GM12878 (cell line): ENCODE results near the gene KLF18. TPM values are rescaled to one million over a fixed set of nuclear protein-coding genes. Genes with fewer than 3 reads are reported as not detected.

Experiments used
- ATAC-seq: fragments of 200-7000 bp; cut with Tn5 transposase; 3 replicates; pipeline ENCODE4 v1.9.1; 2020; ENCODE audit warnings: mild to moderate bottlenecking, moderate library complexity
- BruUV-seq: library from RNA; stranded (reverse); fragments of 400-500 nt; replicated peaks from 2 replicates; lab custom pipeline; 2021; lab: Mats Ljungman, UMichigan
- CTCF ChIA-PET: fragments of 300-600 bp; sonication (Branson Sonifier 250); formaldehyde crosslinking; extraction: SDS; loops from one replicate; lab custom pipeline; 2021; ENCODE audit warnings: inconsistent platforms; lab: Yijun Ruan, JAX
- POLR2A ChIA-PET: fragments of 350-600 bp; formaldehyde crosslinking; extraction: SDS; loops from one replicate; lab custom pipeline; 2021; ENCODE audit warnings: inconsistent platforms; lab: Charles Lee
- RAD21 ChIA-PET: fragments of 300-600 bp; sonication (Branson Sonifier 250); formaldehyde crosslinking; loops from one replicate; lab custom pipeline; 2023; ENCODE audit warnings: antibody characterized with exemption; ENCODE audit not compliant: unreplicated experiment; lab: Charles Lee
- SMC1A ChIA-PET: fragments of 300-600 bp; sonication (Branson Sonifier 250); formaldehyde crosslinking; loops from one replicate; lab custom pipeline; 2023; ENCODE audit not compliant: unreplicated experiment, uncharacterized antibody; lab: Charles Lee
- DNase-seq: peaks from one replicate; pipeline ENCODE4 v3.0.0-alpha.2; 2011; ENCODE audit warnings: low read depth, low spot score
- FAIRE-seq: peaks from 3 replicates; lab custom pipeline; 2011; peaks lifted over from hg19 to GRCh38; lab: Jason Lieb, UNC
- H2AFZ ChIP-seq: 2 replicates; pipeline ENCODE4 v1.6.0; 2011; ENCODE audit warnings: low read depth, low read length, control low read depth; ENCODE audit not compliant: control insufficient read depth
- H3K27ac ChIP-seq: 2 replicates; pipeline ENCODE4 v1.5.1; 2011; ENCODE audit warnings: control low read depth; ENCODE audit not compliant: control insufficient read depth, insufficient read depth
- H3K27me3 ChIP-seq, 2 experiments: replicated peaks in 1 of 2; 2 replicates each; pipeline versions ENCODE4 v1.6.0 to v1.6.1; 2011; ENCODE audit warnings: low read length in 1 of 2; ENCODE audit not compliant: control insufficient read depth in 2 of 2, insufficient read depth in 2 of 2
- H3K36me3 ChIP-seq, 2 experiments: 2 replicates each; pipeline ENCODE4 v1.5.1; 2011; ENCODE audit warnings: low read length in 1 of 2; ENCODE audit not compliant: control insufficient read depth in 2 of 2, insufficient read depth in 2 of 2
- H3K4me1 ChIP-seq: 2 replicates; pipeline ENCODE4 v1.6.1; 2011; ENCODE audit warnings: mild to moderate bottlenecking, low read length, moderate library complexity, mixed read lengths; ENCODE audit not compliant: control insufficient read depth, insufficient read depth
- H3K4me2 ChIP-seq: 2 replicates; pipeline ENCODE4 v1.6.0; 2011; ENCODE audit warnings: control low read depth; ENCODE audit not compliant: control insufficient read depth, insufficient read depth
- H3K4me3 ChIP-seq: fragments of 200-600 bp; sonication (generic); 2 replicates; pipeline ENCODE4 v1.5.1; 2016
- H3K79me2 ChIP-seq: 2 replicates; pipeline ENCODE4 v1.6.0; 2011; ENCODE audit warnings: low read length; ENCODE audit not compliant: control insufficient read depth, insufficient read depth
- H3K9ac ChIP-seq: 2 replicates; pipeline ENCODE4 v1.8.0; 2011; ENCODE audit warnings: low read length, control low read depth, mixed read lengths; ENCODE audit not compliant: control insufficient read depth, insufficient read depth
- H3K9me3 ChIP-seq: replicated peaks from 3 replicates; pipeline ENCODE4 v1.5.1; 2011; ENCODE audit warnings: mild to moderate bottlenecking, low read length; ENCODE audit not compliant: control insufficient read depth, insufficient read depth
- H4K20me1 ChIP-seq: 2 replicates; pipeline ENCODE4 v1.6.0; 2011; ENCODE audit not compliant: control insufficient read depth, insufficient read depth
- E2F8 ChIP-seq: fragments of 450-650 bp; IDR thresholded peaks from 2 replicates; pipeline ENCODE4 v1.6.1; 2018; ENCODE audit warnings: mild to moderate bottlenecking, low read depth, moderate library complexity; ENCODE audit not compliant: partially characterized antibody
- FOXM1 ChIP-seq: IDR thresholded peaks from 2 replicates; pipeline ENCODE4 v1.6.1; 2012; ENCODE audit warnings: low read depth, mild to moderate bottlenecking, inconsistent platforms, low read length, moderate library complexity
- HDAC2 ChIP-seq: fragments of 200-600 bp; sonication (generic); IDR thresholded peaks from 2 replicates; pipeline ENCODE4 v1.6.1; 2017
- KLF5 ChIP-seq: fragments of 450-650 bp; IDR thresholded peaks from 2 replicates; pipeline ENCODE4 v1.6.1; 2014; ENCODE audit warnings: mild to moderate bottlenecking; ENCODE audit not compliant: partially characterized antibody
- MEF2A ChIP-seq: IDR thresholded peaks from 2 replicates; pipeline ENCODE4 v1.6.1; 2011; ENCODE audit warnings: low read depth, mild to moderate bottlenecking, low read length, moderate library complexity; ENCODE audit not compliant: insufficient read depth
- MYB ChIP-seq: fragments of 150-350 bp; IDR thresholded peaks from 2 replicates; pipeline ENCODE4 v1.6.1; 2014; ENCODE audit warnings: mild to moderate bottlenecking, low read depth, low read length, borderline replicate concordance
- NFXL1 ChIP-seq: fragments of 450-650 bp; IDR thresholded peaks from 2 replicates; pipeline ENCODE4 v1.6.1; 2017; ENCODE audit warnings: antibody characterized with exemption, mild to moderate bottlenecking, borderline replicate concordance
- RAD51 ChIP-seq: fragments of 450-650 bp; IDR thresholded peaks from 2 replicates; pipeline ENCODE4 v1.6.1; 2016; ENCODE audit warnings: moderate library complexity, mild to moderate bottlenecking, inconsistent platforms
- RB1 ChIP-seq: fragments of 450-650 bp; formaldehyde crosslinking; IDR thresholded peaks from 2 replicates; pipeline ENCODE4 v1.6.1; 2017; ENCODE audit warnings: mild to moderate bottlenecking, borderline replicate concordance
- STAT1 ChIP-seq: fragments of 450-650 bp; conservative IDR thresholded peaks from 2 replicates; pipeline ENCODE4 v1.6.1; 2014; ENCODE audit warnings: antibody characterized with exemption, mild to moderate bottlenecking
- TARDBP ChIP-seq: IDR thresholded peaks from 2 replicates; pipeline ENCODE4 v1.6.1; 2016; ENCODE audit warnings: borderline replicate concordance
- TCF12 ChIP-seq: IDR thresholded peaks from 2 replicates; pipeline ENCODE4 v1.6.1; 2011; ENCODE audit warnings: low read depth, mild to moderate bottlenecking, low read length
- TCF3 ChIP-seq: IDR thresholded peaks from 2 replicates; pipeline ENCODE4 v1.6.1; 2012; ENCODE audit warnings: low read depth, mild to moderate bottlenecking, low read length, borderline replicate concordance; ENCODE audit not compliant: insufficient read depth
- WGBS: methylation state at CpG from one replicate; pipeline ENCODE4 v1.1.6; 2016; ENCODE audit warnings: low lambda C conversion rate; ENCODE audit not compliant: insufficient replicate concordance, insufficient coverage; ENCODE audit errors: missing lambda C conversion rate; 5-methylcytosine and 5-hydroxymethylcytosine counted together
- in situ Hi-C: fragments of 300-500 bp; cut with MboI; formaldehyde crosslinking; loops from 9 replicates; pipeline ENCODE4 v1.14.3; 2018; ENCODE audit warnings: mixed read lengths
- intact Hi-C: fragments of 100-400 bp; cut with micrococcal nuclease; formaldehyde crosslinking; loops from one replicate; pipeline ENCODE4 v1.14.2; 2022; ENCODE audit not compliant: unreplicated experiment
- polyA plus RNA-seq, 11 experiments: library from polyadenylated mRNA; depleted of rRNA in 4 of 11; unstranded in 6 of 11; stranded (reverse) in 5 of 11; fragments of >200 nt; fragmentation: Nextera tagmentation in 4 of 11; fragmentation: Illumina TruSeq in 1 of 11; extraction: Ambion mirVana in 4 of 11; extraction: Trizol in 1 of 11; gene quantifications; 1 replicate in 1 of 11; 2 replicates in 10 of 11; pipeline versions ENCODE4 v1.2.1 to v1.2.3, GENCODE V29; 2011 to 2016; ENCODE audit warnings: inconsistent platforms in 2 of 11, missing spikeins in 2 of 11, low read depth in 1 of 11
- total RNA-seq, 4 experiments: library from RNA; depleted of rRNA in 3 of 4; stranded (reverse); fragments of >200 nt in 3 of 4; fragmentation: Illumina TruSeq in 1 of 4; extraction: Trizol in 1 of 4; gene quantifications; 2 replicates each; pipeline versions ENCODE4 v1.2.1 to v1.2.3, GENCODE V29; 2013 to 2021
- TF ChIP-seq, protein P1 (sequence below): fragments of 450-650 bp; IDR thresholded peaks from 2 replicates; pipeline ENCODE4 v1.6.1; 2014; ENCODE audit warnings: mild to moderate bottlenecking
- TF ChIP-seq, protein P2 (sequence below): fragments of 150-350 bp; IDR thresholded peaks from 2 replicates; pipeline ENCODE4 v1.6.1; 2016; ENCODE audit warnings: low read depth, low read length

The KLF18 gene
- total and polyA plus RNA-seq, 10 of the 15 experiments (the other 5 are each of a cell fraction or from before 2014, with no cell fraction given), result not detected

DNA sequence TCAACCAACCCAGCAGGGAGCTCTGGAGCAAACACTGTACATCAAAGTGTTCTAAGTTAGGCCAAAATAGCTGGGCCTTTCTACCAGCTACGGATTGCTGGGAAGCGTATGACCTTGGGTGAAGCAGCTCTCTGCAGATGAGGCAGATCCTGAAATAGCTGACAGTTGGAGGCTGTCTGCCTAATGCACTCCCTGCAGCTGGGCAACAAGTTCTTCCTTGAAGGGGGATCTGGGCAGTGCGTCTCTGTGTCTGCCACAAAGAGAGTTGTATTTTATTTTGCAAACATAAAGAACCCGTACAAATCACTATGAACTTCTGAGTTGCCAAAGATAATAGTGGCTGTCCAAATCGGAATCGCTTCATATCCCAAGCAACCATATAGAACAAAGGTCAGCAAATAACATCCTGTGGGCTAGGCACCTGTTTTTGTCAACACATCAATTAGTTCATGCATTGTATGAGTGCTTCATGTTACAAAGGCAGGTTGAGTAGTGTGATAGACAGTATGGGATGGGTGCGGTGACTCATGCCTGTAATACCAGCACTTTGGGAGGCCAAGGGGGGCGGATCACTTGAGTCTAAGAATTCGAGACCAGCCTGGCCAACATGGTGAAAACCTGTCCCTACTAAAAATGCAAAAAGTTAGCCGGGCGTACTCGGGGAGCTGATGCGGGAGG, 51.9 kb downstream of the KLF18 start:
- Histone ChIP-seq H3K4me2 (no peak overlapping the region), H3K27ac (no peak overlapping the region), H3K27me3 (no peaks in the 10 kb centered on the region), H3K9ac (no peak overlapping the region), H4K20me1 (no peaks in the 10 kb centered on the region), H3K4me1 (no peaks in the 10 kb centered on the region), H3K9me3 (no peaks in the 10 kb centered on the region), H3K36me3 (no peaks in the 10 kb centered on the region), H3K4me3 (no peak overlapping the region), H3K79me2 (no peaks in the 10 kb centered on the region), H2AFZ (no peak overlapping the region)
- in situ Hi-C loops, result no loop called here
- ATAC-seq (no peak), FAIRE-seq (no peak), DNase-seq (no peak)
- no TSS peak for BruUV-seq
- WGBS, result 56% methylated on average over 13 of the region's 13 CpGs
- ChIA-PET SMC1A (interaction anchor here (0.8 to 1.0 kb wide), 2 partner anchors 26 to 80 kb away, joined by 3 to 6 read pairs; no protein-coding TSS in a partner anchor), CTCF (interaction anchor here (0.6 to 1.1 kb wide), 3 partner anchors 23 to 563 kb away, joined by 3 read pairs; no protein-coding TSS in a partner anchor), POLR2A (no interaction called here), RAD21 (no interaction called here)
- intact Hi-C loops, result loop anchor here (5.0 kb wide), 1 partner anchor 228 kb away; no protein-coding TSS in a partner anchor
- no peak for TF ChIP-seq FOXM1
- no peak for TF ChIP-seq STAT1
- TF ChIP-seq TCF3, result no peak
- TF ChIP-seq KLF5, result no peak
- no peak for TF ChIP-seq MYB
- TF ChIP-seq TCF12, result no peak
- TF ChIP-seq, protein P1, sequence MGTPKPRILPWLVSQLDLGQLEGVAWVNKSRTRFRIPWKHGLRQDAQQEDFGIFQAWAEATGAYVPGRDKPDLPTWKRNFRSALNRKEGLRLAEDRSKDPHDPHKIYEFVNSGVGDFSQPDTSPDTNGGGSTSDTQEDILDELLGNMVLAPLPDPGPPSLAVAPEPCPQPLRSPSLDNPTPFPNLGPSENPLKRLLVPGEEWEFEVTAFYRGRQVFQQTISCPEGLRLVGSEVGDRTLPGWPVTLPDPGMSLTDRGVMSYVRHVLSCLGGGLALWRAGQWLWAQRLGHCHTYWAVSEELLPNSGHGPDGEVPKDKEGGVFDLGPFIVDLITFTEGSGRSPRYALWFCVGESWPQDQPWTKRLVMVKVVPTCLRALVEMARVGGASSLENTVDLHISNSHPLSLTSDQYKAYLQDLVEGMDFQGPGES, result no peak
- TF ChIP-seq, protein P2, sequence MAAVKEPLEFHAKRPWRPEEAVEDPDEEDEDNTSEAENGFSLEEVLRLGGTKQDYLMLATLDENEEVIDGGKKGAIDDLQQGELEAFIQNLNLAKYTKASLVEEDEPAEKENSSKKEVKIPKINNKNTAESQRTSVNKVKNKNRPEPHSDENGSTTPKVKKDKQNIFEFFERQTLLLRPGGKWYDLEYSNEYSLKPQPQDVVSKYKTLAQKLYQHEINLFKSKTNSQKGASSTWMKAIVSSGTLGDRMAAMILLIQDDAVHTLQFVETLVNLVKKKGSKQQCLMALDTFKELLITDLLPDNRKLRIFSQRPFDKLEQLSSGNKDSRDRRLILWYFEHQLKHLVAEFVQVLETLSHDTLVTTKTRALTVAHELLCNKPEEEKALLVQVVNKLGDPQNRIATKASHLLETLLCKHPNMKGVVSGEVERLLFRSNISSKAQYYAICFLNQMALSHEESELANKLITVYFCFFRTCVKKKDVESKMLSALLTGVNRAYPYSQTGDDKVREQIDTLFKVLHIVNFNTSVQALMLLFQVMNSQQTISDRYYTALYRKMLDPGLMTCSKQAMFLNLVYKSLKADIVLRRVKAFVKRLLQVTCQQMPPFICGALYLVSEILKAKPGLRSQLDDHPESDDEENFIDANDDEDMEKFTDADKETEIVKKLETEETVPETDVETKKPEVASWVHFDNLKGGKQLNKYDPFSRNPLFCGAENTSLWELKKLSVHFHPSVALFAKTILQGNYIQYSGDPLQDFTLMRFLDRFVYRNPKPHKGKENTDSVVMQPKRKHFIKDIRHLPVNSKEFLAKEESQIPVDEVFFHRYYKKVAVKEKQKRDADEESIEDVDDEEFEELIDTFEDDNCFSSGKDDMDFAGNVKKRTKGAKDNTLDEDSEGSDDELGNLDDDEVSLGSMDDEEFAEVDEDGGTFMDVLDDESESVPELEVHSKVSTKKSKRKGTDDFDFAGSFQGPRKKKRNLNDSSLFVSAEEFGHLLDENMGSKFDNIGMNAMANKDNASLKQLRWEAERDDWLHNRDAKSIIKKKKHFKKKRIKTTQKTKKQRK, result no peak
- TF ChIP-seq HDAC2, result no peak
- no peak for TF ChIP-seq E2F8
- TF ChIP-seq NFXL1, result no peak
- TF ChIP-seq RB1, result no peak
- TF ChIP-seq RAD51, result no peak
- no peak for TF ChIP-seq TARDBP
- TF ChIP-seq MEF2A, result no peak
